Tibial nerve (tissue), 4 donors: Measurements from ENCODE around the gene SFMBT1. TPM values are rescaled to one million over a fixed set of nuclear protein-coding genes. Genes with fewer than 3 reads are reported as not detected.

ENCODE experiments used
- DNase-seq, 2 donors: peaks; one replicate each; pipeline ENCODE4 v3.0.0-alpha.2; 2019; ENCODE audit warnings: low spot score in 2 of 2
- H3K27ac ChIP-seq, 4 donors: fragments of 200-600 bp; sonication (generic) in 3 of 4; one replicate each; pipeline ENCODE4 v1.5.1; 2017 to 2019; ENCODE audit warnings: mild to moderate bottlenecking in 1 of 4
- H3K27me3 ChIP-seq, 2 donors: fragments of 200-600 bp; sonication (generic) in 1 of 2; one replicate each; pipeline versions ENCODE4 v1.5.1 to v1.6.0; 2017 to 2019
- H3K36me3 ChIP-seq, 3 donors: fragments of 200-600 bp; sonication (generic); one replicate each; pipeline ENCODE4 v1.5.1; 2018 to 2019
- H3K4me1 ChIP-seq, 4 donors: fragments of 200-600 bp; sonication (generic) in 3 of 4; one replicate each; pipeline ENCODE4 v1.5.1; 2017 to 2019
- H3K4me3 ChIP-seq, 4 donors: fragments of 200-600 bp; sonication (generic) in 3 of 4; one replicate each; pipeline ENCODE4 v1.5.1; 2017 to 2019; ENCODE audit warnings: mild to moderate bottlenecking in 1 of 4, moderate library complexity in 1 of 4
- H3K9me3 ChIP-seq, 4 donors: fragments of 200-600 bp; sonication (generic) in 3 of 4; one replicate each; pipeline ENCODE4 v1.5.1; 2017 to 2019
- EP300 ChIP-seq, 2 donors: sonication (generic); formaldehyde crosslinking; IDR thresholded peaks; one replicate each; pipeline ENCODE4 v1.6.1; 2017; ENCODE audit warnings: antibody characterized with exemption in 2 of 2, mild to moderate bottlenecking in 1 of 2
- POLR2A ChIP-seq, 2 donors: fragments of 450-650 bp; IDR thresholded peaks; one replicate each; pipeline ENCODE4 v1.6.1; 2017; ENCODE audit warnings: antibody characterized with exemption in 2 of 2, mild to moderate bottlenecking in 2 of 2, moderate library complexity in 2 of 2
- WGBS, 2 donors: methylation state at CpG; one replicate each; pipeline ENCODE4 v1.1.5; 2018; 5-methylcytosine and 5-hydroxymethylcytosine counted together
- total RNA-seq, 4 donors: library from RNA; depleted of rRNA; stranded (reverse); fragments of >200 nt; gene quantifications; one replicate each; pipeline ENCODE4 v1.1.0, GENCODE V29; 2016
- TF ChIP-seq, protein P1 (sequence below), 5 experiments: fragments of 200-600 bp in 3 of 5; fragments of 450-650 bp in 2 of 5; sonication (generic) in 3 of 5; IDR thresholded peaks; one replicate each; pipeline ENCODE4 v1.5.1; 2016 to 2019; ENCODE audit warnings: antibody characterized with exemption in 5 of 5, mild to moderate bottlenecking in 3 of 5, moderate library complexity in 2 of 5

The SFMBT1 gene
- total RNA-seq, 4 donors from 2014 or later: 15.5 to 31.2 (median 18.2) TPM

DNA sequence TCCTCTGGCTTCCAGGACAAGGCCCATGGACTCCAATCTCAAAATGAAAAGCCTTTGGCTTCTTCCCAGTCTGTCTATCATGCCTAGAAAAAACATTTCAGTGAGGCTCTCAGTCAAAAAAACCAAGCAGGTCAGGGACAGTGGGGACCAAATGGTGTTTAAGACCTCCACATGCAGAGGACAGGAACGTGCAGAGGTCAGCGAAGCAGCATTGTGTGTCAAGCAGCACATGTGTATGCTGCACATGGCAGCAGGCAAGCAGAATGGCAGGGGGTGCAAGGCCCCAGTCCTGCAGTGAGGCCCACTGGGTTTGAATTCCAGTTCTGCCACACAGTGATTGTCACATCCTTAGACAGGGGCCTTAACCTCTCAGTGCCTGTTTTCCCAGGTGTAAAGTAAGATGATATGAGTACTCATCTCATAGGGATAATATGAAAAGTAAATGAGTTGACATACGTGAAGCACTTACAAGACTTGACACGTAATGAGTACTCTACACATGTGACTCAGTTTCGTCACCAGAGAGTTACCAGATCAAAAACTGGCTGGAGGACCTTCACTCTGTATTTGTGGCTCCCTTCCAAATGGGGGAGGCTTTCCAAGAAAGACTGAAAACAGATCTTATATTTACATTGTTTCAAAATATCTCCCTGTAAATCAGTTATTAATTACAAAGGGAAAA lies 159.7 kb downstream of the SFMBT1 start:
- H3K27ac ChIP-seq: no peak overlapping the region
- H3K36me3 ChIP-seq: peaks cover 0 to 14% (median 0%) of the 10 kb centered on the region in 3 donors

DNA sequence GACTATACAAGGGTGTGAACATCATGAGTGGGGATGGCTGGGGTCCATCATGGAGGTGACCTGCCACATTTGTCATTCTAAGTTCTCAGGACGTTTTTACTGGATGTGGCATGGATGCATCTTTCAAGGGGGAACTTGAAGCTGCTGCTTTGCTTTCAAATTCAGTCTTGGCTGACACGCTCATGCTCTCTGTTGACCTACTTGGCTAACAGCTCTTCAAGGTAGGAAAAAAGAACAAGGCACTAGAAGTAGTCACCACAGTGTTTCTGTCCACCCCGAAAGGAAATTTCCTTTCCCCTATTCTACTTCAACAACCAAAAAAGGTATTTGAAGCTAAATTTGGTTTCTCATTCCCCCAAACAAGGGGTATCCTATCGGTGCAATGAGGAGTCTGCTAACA lies 163.5 kb downstream of the SFMBT1 start:
- no peaks in the 10 kb centered on the region for H3K9me3 ChIP-seq
- no peaks in the 10 kb centered on the region for H3K4me1 ChIP-seq
- no peaks in the 10 kb centered on the region for H3K27me3 ChIP-seq
- H3K27ac ChIP-seq: no peak overlapping the region
- TF ChIP-seq POLR2A (IDR thresholded peaks at IDR 0.05): no peak
- TF ChIP-seq, protein P1, sequence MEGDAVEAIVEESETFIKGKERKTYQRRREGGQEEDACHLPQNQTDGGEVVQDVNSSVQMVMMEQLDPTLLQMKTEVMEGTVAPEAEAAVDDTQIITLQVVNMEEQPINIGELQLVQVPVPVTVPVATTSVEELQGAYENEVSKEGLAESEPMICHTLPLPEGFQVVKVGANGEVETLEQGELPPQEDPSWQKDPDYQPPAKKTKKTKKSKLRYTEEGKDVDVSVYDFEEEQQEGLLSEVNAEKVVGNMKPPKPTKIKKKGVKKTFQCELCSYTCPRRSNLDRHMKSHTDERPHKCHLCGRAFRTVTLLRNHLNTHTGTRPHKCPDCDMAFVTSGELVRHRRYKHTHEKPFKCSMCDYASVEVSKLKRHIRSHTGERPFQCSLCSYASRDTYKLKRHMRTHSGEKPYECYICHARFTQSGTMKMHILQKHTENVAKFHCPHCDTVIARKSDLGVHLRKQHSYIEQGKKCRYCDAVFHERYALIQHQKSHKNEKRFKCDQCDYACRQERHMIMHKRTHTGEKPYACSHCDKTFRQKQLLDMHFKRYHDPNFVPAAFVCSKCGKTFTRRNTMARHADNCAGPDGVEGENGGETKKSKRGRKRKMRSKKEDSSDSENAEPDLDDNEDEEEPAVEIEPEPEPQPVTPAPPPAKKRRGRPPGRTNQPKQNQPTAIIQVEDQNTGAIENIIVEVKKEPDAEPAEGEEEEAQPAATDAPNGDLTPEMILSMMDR (IDR thresholded peaks at IDR 0.05): no peak
- TF ChIP-seq EP300 (IDR thresholded peaks at IDR 0.05): no peak
- no peak for DNase-seq
- H3K4me3 ChIP-seq: no peak overlapping the region
- peaks cover 0 to 25% (median 0%) of the 10 kb centered on the region in 3 donors for H3K36me3 ChIP-seq
- WGBS, 2 donors: 91 to 92% methylated on average over 4 of the region's 4 CpGs

More for the DNA sequence above, 159.7 kb downstream of the SFMBT1 start:
- H3K27me3 ChIP-seq: no peaks in the 10 kb centered on the region
- no peak overlapping the region for H3K4me3 ChIP-seq
- peaks cover 0 to 3% (median 2%) of the 10 kb centered on the region in 4 donors for H3K4me1 ChIP-seq
- H3K9me3 ChIP-seq: no peaks in the 10 kb centered on the region
- no peak for TF ChIP-seq POLR2A (IDR thresholded peaks at IDR 0.05)
- TF ChIP-seq EP300 (IDR thresholded peaks at IDR 0.05): no peak
- DNase-seq: no peak
- 78 to 88% methylated on average over 5 of the region's 5 CpGs for WGBS, 2 donors

DNA sequence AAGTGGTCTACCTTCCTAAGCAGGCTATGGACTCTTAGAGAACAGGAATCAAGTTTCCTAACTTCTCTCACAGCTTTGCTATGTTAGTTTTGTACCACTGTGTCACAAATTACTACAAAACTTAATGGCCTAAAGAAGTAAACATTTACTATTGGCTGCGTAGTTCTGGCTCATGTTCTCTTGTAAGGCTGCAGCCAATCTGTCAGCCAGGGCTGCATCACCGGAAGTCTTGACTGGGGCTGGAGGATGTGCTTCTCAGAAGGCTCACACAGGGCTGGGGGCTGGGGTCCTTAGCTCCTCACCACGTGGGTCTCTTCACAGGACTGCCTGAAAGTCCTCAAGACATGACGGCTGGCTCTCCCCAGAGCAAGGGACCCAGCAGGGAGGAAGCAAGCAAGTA lies 164.0 kb downstream of the SFMBT1 start:
- Histone ChIP-seq H3K36me3 (peaks cover 0 to 25% (median 0%) of the 10 kb centered on the region in 3 donors), H3K9me3 (no peaks in the 10 kb centered on the region), H3K4me3 (no peak overlapping the region), H3K4me1 (no peaks in the 10 kb centered on the region), H3K27ac (no peak overlapping the region), H3K27me3 (no peaks in the 10 kb centered on the region)
- TF ChIP-seq, protein P1 (IDR thresholded peaks at IDR 0.05): no peak
- TF ChIP-seq POLR2A (IDR thresholded peaks at IDR 0.05) (no peak), EP300 (IDR thresholded peaks at IDR 0.05) (no peak)
- no peak for DNase-seq
- WGBS, 2 donors: 81 to 96% methylated on average over 4 of the region's 4 CpGs

DNA sequence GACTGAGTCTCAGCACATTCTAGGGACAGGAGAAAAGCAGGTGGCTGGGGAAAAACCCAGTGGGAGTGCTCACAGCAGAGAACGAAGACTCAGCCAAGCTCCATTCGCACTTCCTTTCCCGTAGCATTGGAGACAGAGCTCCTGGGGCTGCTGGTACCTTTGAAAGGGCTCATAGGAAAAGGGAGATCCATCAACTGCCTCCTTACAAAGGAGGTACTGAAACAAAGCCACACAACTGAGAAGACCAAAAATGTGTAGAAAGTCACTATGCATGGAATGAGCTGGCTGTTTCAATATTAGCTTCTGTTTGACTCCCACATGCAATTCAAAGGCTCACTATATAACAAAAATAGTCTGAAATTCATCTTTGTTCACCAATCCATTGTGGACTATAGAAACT lies 165.4 kb downstream of the SFMBT1 start:
- Histone ChIP-seq H3K27ac (no peak overlapping the region), H3K4me3 (no peak overlapping the region), H3K4me1 (no peaks in the 10 kb centered on the region), H3K36me3 (peaks cover 0 to 16% (median 0%) of the 10 kb centered on the region in 3 donors), H3K9me3 (no peaks in the 10 kb centered on the region), H3K27me3 (no peaks in the 10 kb centered on the region)
- no peak for DNase-seq
- no peak for TF ChIP-seq POLR2A (IDR thresholded peaks at IDR 0.05)
- no peak for TF ChIP-seq EP300 (IDR thresholded peaks at IDR 0.05)
- TF ChIP-seq, protein P1 (IDR thresholded peaks at IDR 0.05): no peak
- 62 to 71% methylated on average over 3 of the region's 3 CpGs for WGBS, 2 donors

DNA sequence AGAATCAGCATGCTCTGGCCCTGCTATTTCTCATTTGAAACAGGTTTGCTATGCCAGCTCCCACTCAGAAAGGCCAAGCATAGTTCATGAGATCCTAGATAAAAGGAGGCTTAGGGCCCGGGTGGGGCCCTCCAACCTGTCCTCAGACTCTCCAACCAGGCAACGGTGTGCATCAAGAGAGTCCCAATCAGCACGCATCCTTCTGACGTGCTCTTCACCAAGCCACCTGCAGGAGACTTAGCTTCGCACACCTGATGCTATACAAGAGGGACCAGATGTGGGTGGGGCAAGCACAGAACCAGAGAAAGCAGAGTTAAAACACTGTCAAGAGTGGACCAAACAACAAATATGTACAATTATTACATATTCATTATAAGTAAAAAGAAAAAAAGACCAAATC lies 165.8 kb downstream of the SFMBT1 start:
- no peaks in the 10 kb centered on the region for H3K4me1 ChIP-seq
- H3K36me3 ChIP-seq: peaks cover 0 to 12% (median 0%) of the 10 kb centered on the region in 3 donors
- no peaks in the 10 kb centered on the region for H3K27me3 ChIP-seq
- H3K4me3 ChIP-seq: no peak overlapping the region
- H3K27ac ChIP-seq: no peak overlapping the region
- TF ChIP-seq, protein P1 (IDR thresholded peaks at IDR 0.05): no peak
- TF ChIP-seq POLR2A (IDR thresholded peaks at IDR 0.05) (no peak), EP300 (IDR thresholded peaks at IDR 0.05) (no peak)
- 92 to 94% methylated on average over 5 of the region's 5 CpGs for WGBS, 2 donors
- no peak for DNase-seq
- no peaks in the 10 kb centered on the region for H3K9me3 ChIP-seq
